Endothelial cell of umbilical vein (primary cell): Measurements from ENCODE around the gene MCC. TPM values are rescaled to one million over a fixed set of nuclear protein-coding genes. Genes with fewer than 3 reads are reported as not detected.

Source experiments
- BruUV-seq: library from RNA; stranded (reverse); fragments of 400-500 nt; replicated peaks from 2 replicates; lab custom pipeline; 2021; lab: Mats Ljungman, UMichigan
- CTCF ChIA-PET: fragments of 300-600, 350-600 bp; sonication (Branson Sonifier 250); formaldehyde crosslinking; loops from one replicate; lab custom pipeline; 2021; ENCODE audit warnings: antibody characterized with exemption, inconsistent platforms; lab: Charles Lee
- POLR2A ChIA-PET: fragments of 300-600, 350-600 bp; sonication (Branson Sonifier 250); formaldehyde crosslinking; loops from one replicate; lab custom pipeline; 2021; ENCODE audit warnings: antibody characterized with exemption, inconsistent platforms; lab: Charles Lee
- DNase-seq: peaks from one replicate; pipeline ENCODE4 v3.0.0-alpha.2; 2011; ENCODE audit warnings: low read depth, low spot score
- FAIRE-seq: peaks from 2 replicates; lab custom pipeline; 2011; peaks lifted over from hg19 to GRCh38; lab: Jason Lieb, UNC
- H2AFZ ChIP-seq: 2 replicates; pipeline ENCODE4 v1.6.0; 2012; ENCODE audit warnings: low read depth, low read length, control low read depth, inconsistent platforms
- H3K27ac ChIP-seq: 2 replicates; pipeline ENCODE4 v1.5.1; 2011; ENCODE audit warnings: low read depth, mild to moderate bottlenecking, control low read depth, low read length, moderate library complexity; ENCODE audit not compliant: insufficient read depth
- H3K27me3 ChIP-seq, 2 experiments: 2 replicates each; pipeline versions ENCODE4 v1.6.0 to v1.6.1; 2011; ENCODE audit warnings: low read length in 2 of 2, mixed read lengths in 1 of 2; ENCODE audit not compliant: control insufficient read depth in 2 of 2, insufficient read depth in 2 of 2
- H3K36me3 ChIP-seq, 2 experiments: 2 replicates in 1 of 2; 3 replicates in 1 of 2; pipeline ENCODE4 v1.5.1; 2011; ENCODE audit warnings: low read length in 2 of 2, mild to moderate bottlenecking in 1 of 2, moderate library complexity in 1 of 2; ENCODE audit not compliant: control insufficient read depth in 2 of 2, insufficient read depth in 2 of 2; ENCODE audit errors: extremely low read depth in 1 of 2
- H3K4me1 ChIP-seq: 3 replicates; pipeline ENCODE4 v1.5.1; 2011; ENCODE audit warnings: mild to moderate bottlenecking, low read length; ENCODE audit not compliant: control insufficient read depth, insufficient read depth; ENCODE audit errors: extremely low read depth
- H3K4me2 ChIP-seq: 2 replicates; pipeline ENCODE4 v1.6.1; 2011; ENCODE audit warnings: low read length, control low read depth, mixed read lengths; ENCODE audit not compliant: insufficient read depth
- H3K4me3 ChIP-seq, 3 experiments: fragments of 200-600 bp in 1 of 3; sonication (generic), shearing (Covaris generic) in 1 of 3; replicated peaks in 1 of 3; 2 replicates each; pipeline ENCODE4 v1.5.1; 2011 to 2016; ENCODE audit warnings: control low read depth in 3 of 3, low read length in 3 of 3, mild to moderate bottlenecking in 2 of 3, inconsistent platforms in 1 of 3, low read depth in 1 of 3, moderate library complexity in 1 of 3; ENCODE audit not compliant: insufficient read depth in 1 of 3
- H3K79me2 ChIP-seq: 2 replicates; pipeline ENCODE4 v1.6.0; 2012; ENCODE audit warnings: low read length, inconsistent platforms; ENCODE audit not compliant: control insufficient read depth, insufficient read depth
- H3K9ac ChIP-seq: replicated peaks from 2 replicates; pipeline ENCODE3; 2011; ENCODE audit warnings: low read length, control low read depth; ENCODE audit not compliant: insufficient read depth; ENCODE audit errors: extremely low read depth
- H3K9me1 ChIP-seq: replicated peaks from 3 replicates; pipeline ENCODE4 v1.6.0; 2011; ENCODE audit warnings: mild to moderate bottlenecking, low read length; ENCODE audit not compliant: control insufficient read depth, insufficient read depth; ENCODE audit errors: extremely low read depth
- H3K9me3 ChIP-seq: replicated peaks from 2 replicates; pipeline ENCODE4 v1.5.1; 2012; ENCODE audit warnings: low read length, inconsistent platforms; ENCODE audit not compliant: control insufficient read depth, insufficient read depth
- H4K20me1 ChIP-seq: replicated peaks from 2 replicates; pipeline ENCODE3; 2011; ENCODE audit warnings: mild to moderate bottlenecking, low read length; ENCODE audit not compliant: control insufficient read depth, insufficient read depth; ENCODE audit errors: extremely low read depth
- CTCF ChIP-seq, 2 donors: IDR thresholded peaks; 1 replicate in 1 of 2; 2 replicates in 1 of 2; pipeline ENCODE4 v1.5.1; 2011; ENCODE audit warnings: low read length in 2 of 2, mild to moderate bottlenecking in 2 of 2, moderate library complexity in 2 of 2, control low read depth in 1 of 2, inconsistent platforms in 1 of 2, low read depth in 1 of 2; ENCODE audit not compliant: insufficient read depth in 1 of 2; ENCODE audit errors: extremely low read depth in 1 of 2
- EZH2 ChIP-seq: IDR thresholded peaks from 2 replicates; pipeline ENCODE4 v1.6.1; 2012; ENCODE audit warnings: borderline replicate concordance, low read depth, mild to moderate bottlenecking, moderate library complexity, low read length, inconsistent platforms; ENCODE audit not compliant: severe bottlenecking
- FOS ChIP-seq: IDR thresholded peaks from 2 replicates; pipeline ENCODE4 v1.6.1; 2011; ENCODE audit warnings: mild to moderate bottlenecking, low read length, moderate library complexity, borderline replicate concordance; ENCODE audit not compliant: insufficient read depth
- GATA2 ChIP-seq: IDR thresholded peaks from 2 replicates; pipeline ENCODE4 v1.7.0; 2011; ENCODE audit warnings: low read depth, mild to moderate bottlenecking, moderate library complexity, mixed read lengths, low read length; ENCODE audit not compliant: insufficient read length, insufficient read depth
- JUN ChIP-seq: IDR thresholded peaks from 2 replicates; pipeline ENCODE4 v1.6.1; 2011; ENCODE audit warnings: borderline replicate concordance, low read depth; ENCODE audit not compliant: insufficient read length, insufficient read depth
- MAX ChIP-seq: IDR thresholded peaks from 2 replicates; pipeline ENCODE4 v1.6.1; 2011; ENCODE audit not compliant: insufficient read depth, insufficient read length
- MYC ChIP-seq: IDR thresholded peaks from one replicate; pipeline ENCODE4 v1.6.1; 2011; ENCODE audit warnings: mild to moderate bottlenecking, low read depth, low read length
- POLR2A ChIP-seq: IDR thresholded peaks from 2 replicates; pipeline ENCODE4 v1.6.1; 2012; ENCODE audit warnings: low read depth, mild to moderate bottlenecking, control low read depth, low read length
- POLR2AphosphoS5 ChIP-seq: IDR thresholded peaks from 2 replicates; pipeline ENCODE4 v1.6.1; 2012; ENCODE audit warnings: low read depth, mild to moderate bottlenecking, control low read depth, low read length, moderate library complexity; ENCODE audit not compliant: insufficient read depth
- dilution Hi-C: fragments of 300-500 bp; cut with MboI; formaldehyde crosslinking; loops from one replicate; pipeline ENCODE4 v1.15.0; 2019; ENCODE audit warnings: low sequenced_read_pairs; ENCODE audit not compliant: extremely low pct_ligation_motif_present
- intact Hi-C: fragments of 100-400 bp; cut with micrococcal nuclease; formaldehyde crosslinking; loops from one replicate; pipeline ENCODE4 v1.10.0; 2022
- polyA plus RNA-seq, 4 experiments: library from polyadenylated mRNA; depleted of rRNA in 3 of 4; stranded (reverse) in 3 of 4; unstranded in 1 of 4; fragments of >200 nt; gene quantifications; 2 replicates each; pipeline versions ENCODE4 v1.2.1 to v1.2.3, GENCODE V29; 2011 to 2012; ENCODE audit warnings: missing spikeins in 1 of 4
- total RNA-seq: library from RNA; stranded (reverse); gene quantifications from 2 replicates; pipeline ENCODE4 v1.2.3, GENCODE V29; 2021

MCC gene
- total and polyA plus RNA-seq, 2 donors (not counting 3 experiments of a cell fraction or from before 2014, with no cell fraction given), result 6.9 to 27.5 TPM

GRCh38 chr5:113214606-113215323, 273.5 kb downstream of the MCC start:
- Histone ChIP-seq H3K36me3 (no peaks in the 10 kb centered on the region), H3K79me2 (no peaks in the 10 kb centered on the region), H3K4me3 (no peak overlapping the region), H3K9ac (no peak overlapping the region), H3K4me2 (no peak overlapping the region), H3K27me3 (no peaks in the 10 kb centered on the region), H3K9me3 (no peaks in the 10 kb centered on the region), H3K4me1 (peaks cover 13% of the 10 kb centered on the region), H3K27ac (no peak overlapping the region), H3K9me1 (no peaks in the 10 kb centered on the region), H4K20me1 (no peaks in the 10 kb centered on the region), H2AFZ (no peak overlapping the region)
- intact Hi-C loops, result no loop called here
- TF ChIP-seq EZH2 (no peak), MAX (no peak), CTCF (IDR thresholded peaks at IDR 0.05; ENCODE audit: extremely low read depth in 1 of 2, insufficient read depth in 1 of 2, low read depth in 1 of 2, low read length in 2 of 2) (no peak), JUN (no peak), POLR2AphosphoS5 (no peak), MYC (no peak), FOS (no peak), GATA2 (no peak), POLR2A (no peak)
- DNase-seq (no peak), FAIRE-seq (no peak)
- dilution Hi-C loops, result no loop called here
- CTCF ChIA-PET, result interaction anchor here (1.9 kb wide), 1 partner anchor 12 kb away, joined by 6 read pairs; no protein-coding TSS in a partner anchor
- no TSS peak for BruUV-seq
- POLR2A ChIA-PET, result no interaction called here
